ENCODE data around the gene FANCF. TPM values are rescaled to one million over a fixed set of nuclear protein-coding genes. Genes with fewer than 3 reads are reported as not detected.
A peak's percentile ranks its signal among the peaks of the same experiment; 100 is the strongest.

The FANCF gene
- total RNA-seq, 2 donors from 2014 or later, result 6.0 to 7.4 TPM

- DNase-seq (ENCODE audit: low spot score) (no peak), ATAC-seq (ENCODE audit: insufficient number of reproducible peaks, low FRiP score, low read depth) (no peak)
- Histone ChIP-seq H3K4me1 (ENCODE audit: control insufficient read depth in 1 of 2, low read depth in 2 of 2) (peaks cover 4 to 14% of the 10 kb centered on the region in 2 donors), H3K27ac (no peak overlapping the region), H3K9me3 (no peaks in the 10 kb centered on the region), H3K36me3 (no peaks in the 10 kb centered on the region), H3K4me3 (no peak overlapping the region), H3K27me3 (replicated peaks; ENCODE audit: insufficient read depth) (peaks cover 7% of the 10 kb centered on the region)
- TF ChIP-seq, protein P1, sequence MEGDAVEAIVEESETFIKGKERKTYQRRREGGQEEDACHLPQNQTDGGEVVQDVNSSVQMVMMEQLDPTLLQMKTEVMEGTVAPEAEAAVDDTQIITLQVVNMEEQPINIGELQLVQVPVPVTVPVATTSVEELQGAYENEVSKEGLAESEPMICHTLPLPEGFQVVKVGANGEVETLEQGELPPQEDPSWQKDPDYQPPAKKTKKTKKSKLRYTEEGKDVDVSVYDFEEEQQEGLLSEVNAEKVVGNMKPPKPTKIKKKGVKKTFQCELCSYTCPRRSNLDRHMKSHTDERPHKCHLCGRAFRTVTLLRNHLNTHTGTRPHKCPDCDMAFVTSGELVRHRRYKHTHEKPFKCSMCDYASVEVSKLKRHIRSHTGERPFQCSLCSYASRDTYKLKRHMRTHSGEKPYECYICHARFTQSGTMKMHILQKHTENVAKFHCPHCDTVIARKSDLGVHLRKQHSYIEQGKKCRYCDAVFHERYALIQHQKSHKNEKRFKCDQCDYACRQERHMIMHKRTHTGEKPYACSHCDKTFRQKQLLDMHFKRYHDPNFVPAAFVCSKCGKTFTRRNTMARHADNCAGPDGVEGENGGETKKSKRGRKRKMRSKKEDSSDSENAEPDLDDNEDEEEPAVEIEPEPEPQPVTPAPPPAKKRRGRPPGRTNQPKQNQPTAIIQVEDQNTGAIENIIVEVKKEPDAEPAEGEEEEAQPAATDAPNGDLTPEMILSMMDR (IDR thresholded peaks at IDR 0.05), result no peak
Observed at GRCh38 chr11:22669368-22669767, 43.7 kb upstream of the FANCF start.

- H3K4me3 ChIP-seq, result no peak overlapping the region
- ATAC-seq (ENCODE audit: insufficient number of reproducible peaks, low FRiP score, low read depth) (no peak), DNase-seq (ENCODE audit: low spot score) (no peak)
- no peak overlapping the region for H3K27ac ChIP-seq
- peaks cover 4 to 14% of the 10 kb centered on the region in 2 donors for H3K4me1 ChIP-seq (ENCODE audit: control insufficient read depth in 1 of 2, low read depth in 2 of 2)
- no peaks in the 10 kb centered on the region for H3K36me3 ChIP-seq
- TF ChIP-seq, protein P1 (IDR thresholded peaks at IDR 0.05), result no peak
- H3K9me3 ChIP-seq, result no peaks in the 10 kb centered on the region
- peaks cover 7% of the 10 kb centered on the region for H3K27me3 ChIP-seq (replicated peaks; ENCODE audit: insufficient read depth)
Observed at GRCh38 chr11:22668005-22668796, 42.6 kb upstream of the FANCF start.

DNA sequence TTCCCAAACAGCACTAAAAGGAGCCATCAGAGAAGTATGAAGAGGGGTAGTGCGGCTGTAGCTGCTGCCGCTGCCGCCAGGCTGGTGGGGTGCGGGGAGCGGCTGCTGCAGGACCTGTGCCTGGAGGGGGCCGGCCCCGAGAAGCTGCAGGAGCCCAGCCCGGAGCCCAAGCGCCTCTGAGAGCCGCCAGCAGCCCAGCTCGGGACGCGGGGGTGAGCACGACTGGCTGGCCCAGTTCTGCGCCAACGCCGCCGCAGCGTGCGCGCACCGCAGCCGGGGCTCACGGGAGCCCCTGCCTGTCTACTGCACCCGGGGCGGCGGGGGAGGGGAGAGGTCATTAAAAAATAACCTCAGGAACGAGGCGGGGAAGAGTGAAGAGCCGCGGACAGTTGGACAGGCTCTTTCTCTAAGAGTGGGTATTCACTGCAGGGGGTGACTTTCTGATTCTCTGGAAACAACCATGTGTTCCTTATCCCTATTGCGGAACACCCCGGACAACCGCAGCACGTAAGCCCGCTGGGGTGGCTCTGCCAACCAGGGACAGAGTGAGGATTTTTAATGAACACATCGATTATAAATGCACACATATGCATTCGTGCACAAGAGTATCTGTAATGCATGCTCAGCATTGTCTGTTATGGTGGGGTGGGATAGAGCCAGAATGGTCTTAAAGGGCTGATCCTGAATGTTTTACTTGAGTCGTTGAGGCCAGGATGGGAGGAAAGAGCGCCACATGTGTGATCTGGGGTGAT lies 41.2 kb upstream of the FANCF start:
- DNase-seq (ENCODE audit: low spot score) (no peak), ATAC-seq (ENCODE audit: insufficient number of reproducible peaks, low FRiP score, low read depth) (no peak)
- TF ChIP-seq, protein P1 (IDR thresholded peaks at IDR 0.05), result no peak
- H3K4me1 ChIP-seq (ENCODE audit: control insufficient read depth in 1 of 2, low read depth in 2 of 2), result peaks cover 4 to 14% of the 10 kb centered on the region in 2 donors
- H3K4me3 ChIP-seq, result peak overlapping the region; percentile 61
- H3K27me3 ChIP-seq (replicated peaks; ENCODE audit: insufficient read depth), result peaks cover 7% of the 10 kb centered on the region
- H3K27ac ChIP-seq, result no peak overlapping the region
- no peaks in the 10 kb centered on the region for H3K36me3 ChIP-seq
- H3K9me3 ChIP-seq, result no peaks in the 10 kb centered on the region

- H3K27ac ChIP-seq, result no peak within 1 kb of the TSS
- peaks cover 4 to 14% of the 10 kb centered on the region in 2 donors for H3K4me1 ChIP-seq (ENCODE audit: control insufficient read depth in 1 of 2, low read depth in 2 of 2)
- no peak for DNase-seq (ENCODE audit: low spot score)
- no peaks in the 10 kb centered on the region for H3K9me3 ChIP-seq
- H3K27me3 ChIP-seq (replicated peaks; ENCODE audit: insufficient read depth), result peaks cover 7% of the 10 kb centered on the region
- TF ChIP-seq, protein P1 (IDR thresholded peaks at IDR 0.05), result no peak
- H3K36me3 ChIP-seq, result no peaks in the 10 kb centered on the region
- H3K4me3 ChIP-seq, result peak within 1 kb of the TSS; percentile 61
- no peak for ATAC-seq (ENCODE audit: insufficient number of reproducible peaks, low FRiP score, low read depth)
Observed at GRCh38 chr11:22666325-22666687, 40.7 kb upstream of the FANCF start, which contains the start of gene GAS2. GAS2 (plus strand) TSS chr11:22666611; CDS start chr11:22674870, 8,259 bp downstream.

- no peaks in the 10 kb centered on the region for H3K4me1 ChIP-seq (ENCODE audit: control insufficient read depth in 1 of 2, low read depth in 2 of 2)
- no peak for ATAC-seq (ENCODE audit: insufficient number of reproducible peaks, low FRiP score, low read depth)
Observed at GRCh38 chr11:22659783-22660182, 34.2 kb upstream of the FANCF start.

More at GRCh38 chr11:22659783-22660182, 34.2 kb upstream of the FANCF start:
- no peak for DNase-seq (ENCODE audit: low spot score)
- Histone ChIP-seq H3K36me3 (no peaks in the 10 kb centered on the region), H3K27ac (no peak overlapping the region), H3K4me3 (no peak overlapping the region), H3K27me3 (replicated peaks; ENCODE audit: insufficient read depth) (no peaks in the 10 kb centered on the region), H3K9me3 (no peaks in the 10 kb centered on the region)
- TF ChIP-seq, protein P1 (IDR thresholded peaks at IDR 0.05), result no peak
